IMR-90 (cell line): ENCODE results near the gene ZSCAN10. TPM values are rescaled to one million over a fixed set of nuclear protein-coding genes. Genes with fewer than 3 reads are reported as not detected.
"Not testable (repeated sequence)": the region's sequence is repeated elsewhere in the genome, so short reads cannot be mapped to it uniquely, and the experiment has no call there.

Experiments
- ATAC-seq: fragments of 200-7000 bp; cut with Tn5 transposase; 2 replicates; pipeline ENCODE4 v1.9.1; 2020; ENCODE audit warnings: low read depth, mild to moderate bottlenecking, moderate library complexity
- BruUV-seq: library from RNA; stranded (reverse); fragments of 400-500 nt; replicated peaks from 2 replicates; lab custom pipeline; 2021; lab: Mats Ljungman, UMichigan
- CTCF ChIA-PET: fragments of 300-600 bp; formaldehyde crosslinking; extraction: SDS; loops from one replicate; lab custom pipeline; 2021; ENCODE audit warnings: antibody characterized with exemption; lab: Yijun Ruan, JAX
- POLR2A ChIA-PET: fragments of 300-600 bp; sonication (Branson Sonifier 250); formaldehyde crosslinking; loops from one replicate; lab custom pipeline; 2022; ENCODE audit warnings: antibody characterized with exemption; ENCODE audit not compliant: unreplicated experiment; lab: Charles Lee
- DNase-seq: peaks from one replicate; pipeline ENCODE4 v3.0.0; 2013
- H2AFZ ChIP-seq: replicated peaks from 2 replicates; pipeline ENCODE3; 2013; ENCODE audit warnings: low read length, mild to moderate bottlenecking; ENCODE audit not compliant: poor library complexity
- H2AK5ac ChIP-seq: 2 replicates; pipeline ENCODE4 v1.6.1; 2013; ENCODE audit warnings: low read depth, low read length, inconsistent platforms
- H2AK9ac ChIP-seq: replicated peaks from 2 replicates; pipeline ENCODE3; 2013; ENCODE audit warnings: mild to moderate bottlenecking, low read depth, low read length, moderate library complexity; ENCODE audit not compliant: poor library complexity
- H2BK120ac ChIP-seq: 2 replicates; pipeline ENCODE4 v1.6.1; 2013; ENCODE audit warnings: low read depth, low read length, inconsistent platforms
- H2BK15ac ChIP-seq: 3 replicates; pipeline ENCODE4 v1.6.1; 2013; ENCODE audit warnings: low read depth, low read length, inconsistent platforms
- H2BK20ac ChIP-seq: 2 replicates; pipeline ENCODE4 v1.6.1; 2013; ENCODE audit warnings: low read depth, mild to moderate bottlenecking, inconsistent platforms, low read length, moderate library complexity
- H2BK5ac ChIP-seq: 2 replicates; pipeline ENCODE4 v1.6.1; 2013; ENCODE audit warnings: mild to moderate bottlenecking, low read depth, low read length, inconsistent platforms; ENCODE audit not compliant: poor library complexity, severe bottlenecking
- H3K14ac ChIP-seq: replicated peaks from 2 replicates; pipeline ENCODE4 v1.6.1; 2013; ENCODE audit warnings: low read depth, low read length, inconsistent platforms
- H3K18ac ChIP-seq: 2 replicates; pipeline ENCODE4 v1.6.1; 2013; ENCODE audit warnings: low read depth, low read length, control low read depth
- H3K23ac ChIP-seq: 2 replicates; pipeline ENCODE4 v1.6.1; 2013; ENCODE audit warnings: low read depth, low read length, inconsistent platforms
- H3K27ac ChIP-seq: 2 replicates; pipeline ENCODE4 v1.5.1; 2013; ENCODE audit warnings: mild to moderate bottlenecking, control low read depth, low read length; ENCODE audit not compliant: insufficient read depth
- H3K27me3 ChIP-seq: 2 replicates; pipeline ENCODE4 v1.6.1; 2013; ENCODE audit warnings: low read length; ENCODE audit not compliant: control insufficient read depth, insufficient read depth
- H3K36me3 ChIP-seq: 2 replicates; pipeline ENCODE4 v1.6.1; 2013; ENCODE audit warnings: low read length, mixed read lengths; ENCODE audit not compliant: control insufficient read depth, insufficient read depth
- H3K4ac ChIP-seq: 2 replicates; pipeline ENCODE4 v1.6.1; 2013; ENCODE audit warnings: low read depth, low read length, inconsistent platforms
- H3K4me1 ChIP-seq: 2 replicates; pipeline ENCODE4 v1.6.1; 2013; ENCODE audit warnings: low read length, mixed read lengths; ENCODE audit not compliant: control insufficient read depth, insufficient read depth
- H3K4me2 ChIP-seq: 2 replicates; pipeline ENCODE4 v1.6.1; 2013; ENCODE audit warnings: low read depth, mild to moderate bottlenecking, control low read depth, low read length, moderate library complexity
- H3K4me3 ChIP-seq: 2 replicates; pipeline ENCODE4 v1.5.1; 2013; ENCODE audit warnings: low read depth, mild to moderate bottlenecking, control low read depth, low read length, moderate library complexity; ENCODE audit not compliant: insufficient read depth
- H3K56ac ChIP-seq: 2 replicates; pipeline ENCODE4 v1.6.1; 2013; ENCODE audit warnings: low read length, inconsistent platforms; ENCODE audit not compliant: insufficient read depth; ENCODE audit errors: extremely low read depth
- H3K79me1 ChIP-seq, 2 experiments: 2 replicates each; pipeline ENCODE4 v1.6.1; 2013; ENCODE audit warnings: low read length in 2 of 2, inconsistent platforms in 1 of 2, low read depth in 1 of 2
- H3K9ac ChIP-seq: 2 replicates; pipeline ENCODE4 v1.6.1; 2013; ENCODE audit warnings: low read depth, low read length, control low read depth
- H3K9me1 ChIP-seq: 2 replicates; pipeline ENCODE4 v1.6.1; 2013; ENCODE audit warnings: low read length, inconsistent platforms; ENCODE audit not compliant: insufficient read depth
- H3K9me3 ChIP-seq: 2 replicates; pipeline ENCODE4 v1.6.1; 2013; ENCODE audit warnings: low read length; ENCODE audit not compliant: control insufficient read depth, insufficient read depth
- H4K20me1 ChIP-seq: 2 replicates; pipeline ENCODE4 v1.6.1; 2013; ENCODE audit warnings: low read length, inconsistent platforms; ENCODE audit not compliant: insufficient read depth
- H4K5ac ChIP-seq: 2 replicates; pipeline ENCODE4 v1.6.1; 2013; ENCODE audit warnings: mild to moderate bottlenecking, low read depth, low read length, control low read depth
- H4K8ac ChIP-seq, 2 experiments: 2 replicates each; pipeline ENCODE4 v1.6.1; 2013; ENCODE audit warnings: low read depth in 2 of 2, low read length in 2 of 2, control low read depth in 1 of 2, inconsistent platforms in 1 of 2
- H4K91ac ChIP-seq: 2 replicates; pipeline ENCODE4 v1.6.1; 2013; ENCODE audit warnings: low read depth, low read length, inconsistent platforms; ENCODE audit not compliant: insufficient read depth
- WGBS, 2 experiments: methylation state at CpG; one replicate each; pipeline versions ENCODE4 v1.1.5 to v1.1.7; 2013; ENCODE audit warnings: missing lambda C conversion rate in 2 of 2; ENCODE audit not compliant: insufficient read length in 1 of 2; ENCODE audit errors: extremely low coverage in 2 of 2; 5-methylcytosine and 5-hydroxymethylcytosine counted together
- dilution Hi-C: fragments of 300-500 bp; cut with HindIII; formaldehyde crosslinking; loops from one replicate; pipeline ENCODE4 v1.14.3; 2018; ENCODE audit warnings: low sequenced_read_pairs; ENCODE audit not compliant: unreplicated experiment
- in situ Hi-C: fragments of 300-500 bp; cut with MboI; formaldehyde crosslinking; loops from 3 replicates; pipeline ENCODE4 v1.14.3; 2019; ENCODE audit warnings: low sequenced_read_pairs, inconsistent platforms, mixed read lengths
- intact Hi-C: fragments of 100-400 bp; cut with micrococcal nuclease; formaldehyde crosslinking; loops from 2 replicates; pipeline ENCODE4 v1.10.0; 2022
- polyA plus RNA-seq, 3 experiments: library from polyadenylated mRNA; depleted of rRNA; stranded (reverse); fragments of >200 nt; gene quantifications; 2 replicates each; pipeline ENCODE4 v1.2.3, GENCODE V29; 2012; ENCODE audit warnings: low replicate concordance in 1 of 3
- total RNA-seq: library from RNA; depleted of rRNA; stranded (reverse); fragments of >200 nt; gene quantifications from 2 replicates; pipeline ENCODE4 v1.2.3, GENCODE V29; 2012

The ZSCAN10 gene
- total and polyA plus RNA-seq, 2 of the 4 experiments (the other 2 are of a cell fraction), result not detected

DNA sequence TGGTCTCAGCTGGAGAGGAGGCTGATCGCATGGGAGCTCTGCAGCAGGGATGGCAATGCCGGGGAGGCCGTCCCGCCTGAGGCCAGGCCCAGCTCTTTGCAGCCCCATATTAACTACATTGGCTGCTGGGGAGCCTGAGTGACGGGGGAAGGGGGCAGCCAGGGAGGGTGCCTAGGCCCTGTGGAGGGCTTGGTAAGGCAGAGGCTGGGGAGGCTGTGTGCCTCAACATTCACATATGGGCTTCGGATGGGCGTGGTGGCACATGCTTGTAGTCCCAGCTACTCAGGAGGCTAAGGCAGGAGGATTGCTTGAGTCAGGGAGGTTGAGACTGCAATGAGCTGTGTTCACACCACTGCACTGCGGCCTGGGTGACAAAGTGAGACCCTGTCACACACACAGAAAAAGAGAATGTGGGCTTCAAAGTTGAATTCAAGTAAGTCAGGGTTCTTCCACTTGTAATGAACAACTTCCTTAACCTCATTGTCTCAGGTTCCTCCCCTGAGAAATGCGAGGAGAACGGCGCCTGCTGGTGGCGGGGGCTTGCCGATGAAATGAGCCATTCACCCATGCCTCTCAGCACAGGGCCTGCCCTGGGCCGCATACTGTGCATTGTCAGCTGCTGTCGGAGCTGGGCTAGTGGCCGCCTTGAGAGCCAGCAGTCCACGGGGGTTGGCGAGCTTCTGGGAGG, 26.4 kb downstream of the ZSCAN10 start:
- H2AK5ac ChIP-seq, BruUV-seq, H3K27ac ChIP-seq, H3K36me3 ChIP-seq, H2BK15ac ChIP-seq, H2BK5ac ChIP-seq, DNase-seq, H4K5ac ChIP-seq, H2BK20ac ChIP-seq, H2BK120ac ChIP-seq, CTCF ChIA-PET, H4K20me1 ChIP-seq, POLR2A ChIA-PET, intact Hi-C loops, H3K9me3 ChIP-seq, H4K8ac ChIP-seq, H4K91ac ChIP-seq, H3K9ac ChIP-seq, H3K18ac ChIP-seq, H3K79me1 ChIP-seq, in situ Hi-C loops, H3K56ac ChIP-seq, H3K4me3 ChIP-seq, H3K23ac ChIP-seq, H3K4ac ChIP-seq, H3K4me2 ChIP-seq, H2AFZ ChIP-seq, dilution Hi-C loops, ATAC-seq, H3K4me1 ChIP-seq, H2AK9ac ChIP-seq, H3K14ac ChIP-seq, H3K9me1 ChIP-seq: not testable (repeated sequence)
- peaks cover 41% of the 10 kb centered on the region for H3K27me3 ChIP-seq
- WGBS, 2 experiments, result no CpG with 5 or more reads among the region's 18 CpGs

DNA sequence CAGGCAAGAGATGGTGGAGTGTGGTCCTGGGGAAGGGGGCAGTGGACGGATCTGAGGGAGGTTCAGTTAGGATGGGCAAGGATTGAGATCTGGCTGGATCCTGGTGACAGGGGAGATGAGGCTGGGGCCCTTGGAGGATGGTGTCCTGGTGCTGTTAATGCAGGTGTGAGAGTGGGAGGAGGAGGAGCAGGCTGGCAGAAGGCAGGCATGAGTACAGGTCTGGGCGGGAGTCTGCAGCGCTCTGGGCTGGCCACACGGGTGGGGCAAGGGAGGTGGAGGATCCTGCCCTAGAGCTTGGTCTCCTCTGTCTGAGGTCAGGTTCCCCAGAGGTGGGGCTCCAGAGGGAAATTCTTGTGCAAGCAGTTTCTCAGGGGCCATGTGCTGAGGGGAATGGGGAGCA, 26.9 kb downstream of the ZSCAN10 start:
- H3K23ac ChIP-seq, H2AK9ac ChIP-seq, H4K5ac ChIP-seq, BruUV-seq, H2AK5ac ChIP-seq, H4K8ac ChIP-seq, H3K14ac ChIP-seq, H3K9me3 ChIP-seq, ATAC-seq, H2AFZ ChIP-seq, POLR2A ChIA-PET, dilution Hi-C loops, H3K9ac ChIP-seq, in situ Hi-C loops, H4K91ac ChIP-seq, H3K79me1 ChIP-seq, H3K18ac ChIP-seq, H3K27ac ChIP-seq, H3K4me3 ChIP-seq, H3K56ac ChIP-seq, H3K4me1 ChIP-seq, H2BK5ac ChIP-seq, H2BK20ac ChIP-seq, DNase-seq, H3K36me3 ChIP-seq, H2BK120ac ChIP-seq, H2BK15ac ChIP-seq, H3K9me1 ChIP-seq, H3K4me2 ChIP-seq, CTCF ChIA-PET, H3K4ac ChIP-seq, intact Hi-C loops, H4K20me1 ChIP-seq: not testable (repeated sequence)
- peaks cover 36% of the 10 kb centered on the region for H3K27me3 ChIP-seq
- no CpG with 5 or more reads among the region's 4 CpGs for WGBS, 2 experiments
